NT2/D1 (cell line): ENCODE measurements around the gene DDX31.

ENCODE experiments used
- SUZ12 ChIP-seq: IDR thresholded peaks from 2 replicates; pipeline ENCODE4 v1.6.1; 2011; ENCODE audit not compliant: insufficient read length, insufficient read depth; ENCODE audit errors: extremely low read depth
- YY1 ChIP-seq: IDR thresholded peaks from 2 replicates; pipeline ENCODE4 v1.6.1; 2011; ENCODE audit not compliant: insufficient read length, insufficient read depth

GRCh38 chr9:132637801-132638200 is 32.0 kb downstream of the DDX31 start:
- TF ChIP-seq YY1: no peak
- no peak for TF ChIP-seq SUZ12
